NB4 (cell line): Measurements from ENCODE around the gene ZC3H8.
"Not testable (repeated sequence)": the region's sequence is repeated elsewhere in the genome, so short reads cannot be mapped to it uniquely, and the experiment has no call there.

ENCODE experiments used
- DNase-seq: peaks from one replicate; pipeline ENCODE4 v3.0.0; 2010; ENCODE audit warnings: low read depth
- H3K4me3 ChIP-seq: one replicate; pipeline ENCODE4 v1.5.1; 2011; ENCODE audit warnings: mild to moderate bottlenecking, low read depth, low read length, moderate library complexity
- CTCF ChIP-seq: IDR thresholded peaks from one replicate; pipeline ENCODE4 v1.5.1; 2012; ENCODE audit warnings: low read depth, low read length
- MAX ChIP-seq: IDR thresholded peaks from 2 replicates; pipeline ENCODE4 v1.6.1; 2011; ENCODE audit warnings: low read depth, low read length
- MYC ChIP-seq: IDR thresholded peaks from 2 replicates; pipeline ENCODE4 v1.6.1; 2011; ENCODE audit warnings: low read depth, low read length
- POLR2A ChIP-seq: IDR thresholded peaks from 2 replicates; pipeline ENCODE4 v1.6.1; 2011; ENCODE audit warnings: mild to moderate bottlenecking; ENCODE audit not compliant: insufficient read length; ENCODE audit errors: extremely low read depth

ZC3H8 gene

DNA sequence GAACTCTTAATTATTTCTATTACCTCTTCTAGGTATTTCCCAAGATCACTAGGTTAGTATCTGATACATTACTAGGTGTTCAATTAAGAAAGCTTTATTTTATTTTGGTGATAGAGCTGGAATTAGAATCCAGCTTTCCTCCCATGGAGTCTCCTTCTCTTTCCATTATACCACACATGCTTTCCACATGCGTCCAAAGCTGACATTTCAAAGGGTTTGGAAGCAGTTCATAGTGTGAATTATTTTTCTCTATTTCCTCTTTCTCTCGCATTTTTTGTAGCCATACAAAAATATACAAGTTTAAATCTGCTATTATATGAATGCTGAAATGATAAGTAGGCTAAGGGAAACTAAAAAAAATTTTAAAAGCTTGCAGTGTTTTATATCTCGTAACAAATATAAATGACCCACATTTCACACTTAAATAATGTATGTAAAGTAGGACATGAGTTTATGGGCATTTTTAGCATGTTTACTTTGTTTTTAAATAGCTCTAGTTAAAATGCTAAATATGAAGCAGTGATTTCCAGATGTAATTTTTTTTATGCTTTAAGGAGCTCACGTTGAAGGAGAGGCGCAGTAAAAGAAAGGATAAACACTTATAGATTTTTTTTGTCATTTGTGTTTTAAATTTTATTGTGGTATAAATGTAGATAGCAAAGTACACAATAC, 40.7 kb upstream of the ZC3H8 start:
- H3K4me3 ChIP-seq = no peak overlapping the region
- TF ChIP-seq CTCF (no peak), MAX (no peak), MYC (no peak), POLR2A (no peak)

GRCh38 chr2:112293636-112294401, 39.0 kb upstream of the ZC3H8 start:
- no peak for TF ChIP-seq POLR2A
- TF ChIP-seq MAX = no peak
- no peak for TF ChIP-seq CTCF
- TF ChIP-seq MYC = no peak
- DNase-seq = no peak
- H3K4me3 ChIP-seq = no peak overlapping the region

More for the DNA sequence above, 40.7 kb upstream of the ZC3H8 start:
- no peak for DNase-seq

GRCh38 chr2:112290648-112291047, 35.8 kb upstream of the ZC3H8 start:
- DNase-seq = no peak
- TF ChIP-seq MAX = no peak
- H3K4me3 ChIP-seq = no peak overlapping the region

GRCh38 chr2:112290088-112290487, 35.2 kb upstream of the ZC3H8 start:
- H3K4me3 ChIP-seq = no peak overlapping the region
- TF ChIP-seq MAX (no peak), MYC (no peak), POLR2A (no peak), CTCF (no peak)
- no peak for DNase-seq

- H3K4me3 ChIP-seq, DNase-seq: not testable (repeated sequence)
These were observed 28.7 kb upstream of the ZC3H8 start for GRCh38 chr2:112283535-112283934.

DNA sequence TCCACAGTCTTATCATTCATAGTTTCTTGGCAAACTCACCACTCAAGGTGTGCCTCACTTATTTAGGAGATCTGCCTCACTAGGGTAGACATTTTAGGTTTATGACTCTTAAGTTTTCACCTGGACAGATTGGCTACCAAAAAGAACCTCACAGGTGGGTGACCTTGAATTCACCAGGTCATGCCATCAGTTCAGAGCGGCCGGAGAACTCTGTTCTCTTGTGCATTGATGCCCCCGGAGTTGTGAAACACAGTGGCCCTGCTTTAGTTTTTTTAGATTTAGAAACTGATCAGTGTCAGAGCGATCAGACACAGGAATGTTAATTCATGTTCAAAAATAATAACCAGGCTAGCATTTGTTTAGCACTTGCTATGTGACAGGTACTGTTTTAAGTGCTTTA, 27.2 kb upstream of the ZC3H8 start:
- DNase-seq, H3K4me3 ChIP-seq: not testable (repeated sequence)

GRCh38 chr2:112277596-112278220, 22.9 kb upstream of the ZC3H8 start:
- TF ChIP-seq POLR2A (no peak), CTCF (no peak)

More at GRCh38 chr2:112277596-112278220, 22.9 kb upstream of the ZC3H8 start:
- H3K4me3 ChIP-seq = no peak overlapping the region
- DNase-seq = no peak
